HUES6 (cell line): ENCODE data around the gene LILRB3.
"Not testable (repeated sequence)": the region's sequence is repeated elsewhere in the genome, so short reads cannot be mapped to it uniquely, and the experiment has no call there.

ENCODE experiments used
- H3K27ac ChIP-seq: 2 replicates; pipeline ENCODE4 v1.7.0; 2013; ENCODE audit warnings: low read depth, mild to moderate bottlenecking, low read length, inconsistent platforms
- H3K27me3 ChIP-seq: 2 replicates; pipeline ENCODE4 v1.6.1; 2013; ENCODE audit warnings: low read length; ENCODE audit not compliant: control insufficient read depth, insufficient read depth
- H3K36me3 ChIP-seq: 2 replicates; pipeline ENCODE4 v1.6.1; 2013; ENCODE audit warnings: low read length; ENCODE audit not compliant: control insufficient read depth, insufficient read depth
- H3K4me1 ChIP-seq: 2 replicates; pipeline ENCODE4 v1.6.1; 2013; ENCODE audit warnings: low read length; ENCODE audit not compliant: control insufficient read depth, insufficient read depth
- H3K4me3 ChIP-seq: 2 replicates; pipeline ENCODE4 v1.5.1; 2013; ENCODE audit warnings: low read depth, low read length
- H3K9ac ChIP-seq: one replicate; pipeline ENCODE4 v1.6.1; 2013; ENCODE audit warnings: mild to moderate bottlenecking, low read length
- H3K9me3 ChIP-seq: 2 replicates; pipeline ENCODE4 v1.6.1; 2013; ENCODE audit warnings: low read depth, low read length; ENCODE audit not compliant: control insufficient read depth, insufficient read depth

Gene LILRB3

DNA sequence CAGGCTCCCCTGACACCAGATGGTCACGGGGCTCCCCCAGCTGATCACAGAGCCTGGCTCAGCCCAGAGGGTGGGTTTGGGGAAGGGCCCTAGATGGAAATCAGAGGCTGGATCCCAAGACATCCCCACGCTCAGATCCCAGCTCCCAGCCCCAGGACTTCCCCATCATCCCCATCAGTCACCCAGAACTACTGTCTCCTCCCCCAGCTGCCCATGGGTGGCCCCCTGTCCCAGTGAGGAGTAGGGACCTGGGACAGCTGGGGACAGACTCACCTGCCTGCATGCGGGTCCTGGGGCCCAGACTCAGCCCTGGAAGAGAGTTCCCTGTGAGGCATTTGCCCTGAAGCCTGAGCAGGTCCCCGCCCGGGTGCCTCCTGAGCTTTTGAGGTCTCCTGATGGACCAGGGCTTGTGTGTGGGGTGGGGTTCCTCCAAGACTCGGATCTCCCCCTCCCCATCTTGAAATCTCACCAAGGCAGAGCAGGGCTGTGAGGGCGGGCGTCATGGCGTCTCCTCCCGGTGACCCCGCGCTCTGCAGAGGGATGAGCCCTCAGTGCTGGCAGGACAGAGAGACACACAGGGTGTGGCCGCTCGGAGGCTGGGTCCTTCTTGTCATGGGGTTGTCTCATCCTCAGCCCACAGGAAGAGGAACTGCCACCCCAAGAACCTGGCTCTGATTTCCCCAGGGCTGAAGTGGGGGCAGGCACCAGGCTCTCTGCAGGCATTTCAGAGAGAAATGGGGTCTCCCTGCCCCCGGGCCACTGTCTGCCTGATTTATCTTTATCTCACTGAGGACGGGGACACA is at the start of gene LILRB3:
TSS of gene LILRB3 (minus strand) at position 534 of the 803 bp plus-strand sequence. CDS start at position 503, 31 bp downstream.
- H3K4me1 ChIP-seq, H3K36me3 ChIP-seq, H3K9ac ChIP-seq, H3K27me3 ChIP-seq, H3K27ac ChIP-seq, H3K4me3 ChIP-seq, H3K9me3 ChIP-seq: not testable (repeated sequence)

DNA sequence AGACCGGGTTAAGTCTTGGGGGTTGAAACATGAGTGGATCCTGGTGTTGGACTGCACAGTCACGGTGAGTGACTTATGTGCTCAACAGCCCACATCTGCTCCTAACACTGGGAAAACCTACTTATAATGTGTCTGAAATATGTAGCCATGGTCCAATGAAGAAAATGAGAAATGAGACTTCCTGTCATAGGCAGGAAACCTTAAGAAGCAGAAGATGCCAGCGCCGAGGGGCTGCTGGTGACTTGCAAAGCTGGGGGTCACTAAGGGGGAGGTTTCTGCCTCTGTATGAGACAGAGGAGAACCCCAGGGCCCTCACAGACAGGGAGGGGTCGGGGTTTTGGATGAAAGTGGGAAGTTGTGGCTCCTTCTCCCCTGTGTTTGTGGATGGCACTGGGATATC is 49.4 kb upstream of the LILRB3 start:
- H3K9me3 ChIP-seq, H3K4me1 ChIP-seq, H3K4me3 ChIP-seq, H3K36me3 ChIP-seq, H3K27ac ChIP-seq, H3K9ac ChIP-seq: not testable (repeated sequence)
- peaks cover 17% of the 10 kb centered on the region for H3K27me3 ChIP-seq

DNA sequence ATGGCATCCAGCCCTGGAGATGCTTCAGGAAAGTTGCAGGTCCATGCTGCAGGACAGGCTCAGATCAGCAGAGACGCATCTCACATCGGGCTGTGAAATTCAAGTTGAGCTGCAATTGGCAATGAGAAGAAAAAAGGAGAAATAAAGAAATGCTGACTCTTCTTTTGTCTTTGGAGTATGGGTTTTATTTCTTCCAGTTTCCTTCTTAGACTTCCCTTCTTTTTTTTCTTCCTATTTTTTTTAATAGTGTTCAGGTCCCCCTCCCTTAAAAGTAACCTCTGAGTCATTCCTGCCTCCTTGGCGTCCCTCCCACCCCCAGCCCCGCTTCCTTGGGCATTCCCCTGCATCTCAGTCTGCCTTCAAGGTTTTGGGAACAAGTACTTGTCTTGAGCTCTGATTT is 48.8 kb upstream of the LILRB3 start:
- H3K27ac ChIP-seq, H3K4me3 ChIP-seq, H3K36me3 ChIP-seq, H3K9ac ChIP-seq, H3K9me3 ChIP-seq, H3K4me1 ChIP-seq: not testable (repeated sequence)
- peaks cover 19% of the 10 kb centered on the region for H3K27me3 ChIP-seq

DNA sequence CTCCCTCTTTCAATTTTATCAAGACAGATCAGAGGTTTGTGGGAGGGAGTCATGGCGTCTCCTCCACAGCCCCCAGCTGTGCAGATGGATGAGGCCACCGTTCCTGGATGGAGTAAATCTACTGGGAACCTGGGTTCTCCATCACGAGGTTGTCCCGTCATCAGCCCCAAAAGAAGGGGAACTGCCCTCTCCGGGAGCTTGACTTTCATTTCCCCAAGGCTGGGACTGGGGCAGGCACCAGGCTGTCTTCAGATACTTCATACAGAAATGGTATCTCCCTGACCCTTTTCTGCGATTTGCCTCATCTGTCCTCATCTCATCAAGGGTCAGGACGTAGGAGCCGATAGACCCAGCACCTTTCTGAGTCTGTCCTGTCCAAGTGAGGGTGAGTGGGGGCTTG is 48.3 kb upstream of the LILRB3 start:
- Histone ChIP-seq H3K27me3 (peaks cover 19% of the 10 kb centered on the region), H3K9me3 (no peaks in the 10 kb centered on the region), H3K4me1 (peaks cover 3% of the 10 kb centered on the region; the same call in 1 of the 2 replicates), H3K4me3 (no peak overlapping the region), H3K27ac (no peak overlapping the region), H3K36me3 (no peaks in the 10 kb centered on the region), H3K9ac (no peak overlapping the region)

DNA sequence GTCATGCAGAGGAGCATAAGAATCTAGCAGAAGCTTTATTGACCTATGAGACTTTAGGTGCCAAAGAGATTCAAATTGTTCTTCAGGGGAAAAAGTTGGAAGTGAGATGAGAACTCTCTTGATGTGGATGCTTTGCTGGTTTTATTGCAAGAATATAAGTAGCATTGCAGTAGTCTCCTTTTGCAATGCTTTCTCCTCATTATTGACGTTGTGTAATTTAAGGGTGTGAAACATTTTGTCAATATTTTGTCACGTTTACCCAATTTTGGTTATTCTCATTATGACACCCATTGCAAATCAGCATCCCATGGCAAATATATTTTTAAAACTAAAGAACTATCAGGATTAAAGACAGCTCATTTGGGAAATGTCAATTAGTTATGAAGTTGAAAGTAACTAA is 46.1 kb upstream of the LILRB3 start:
- Histone ChIP-seq H3K36me3 (no peaks in the 10 kb centered on the region), H3K4me1 (no peaks in the 10 kb centered on the region), H3K27me3 (peaks cover 24% of the 10 kb centered on the region), H3K27ac (no peak overlapping the region), H3K9ac (no peak overlapping the region), H3K9me3 (no peaks in the 10 kb centered on the region), H3K4me3 (no peak overlapping the region)

DNA sequence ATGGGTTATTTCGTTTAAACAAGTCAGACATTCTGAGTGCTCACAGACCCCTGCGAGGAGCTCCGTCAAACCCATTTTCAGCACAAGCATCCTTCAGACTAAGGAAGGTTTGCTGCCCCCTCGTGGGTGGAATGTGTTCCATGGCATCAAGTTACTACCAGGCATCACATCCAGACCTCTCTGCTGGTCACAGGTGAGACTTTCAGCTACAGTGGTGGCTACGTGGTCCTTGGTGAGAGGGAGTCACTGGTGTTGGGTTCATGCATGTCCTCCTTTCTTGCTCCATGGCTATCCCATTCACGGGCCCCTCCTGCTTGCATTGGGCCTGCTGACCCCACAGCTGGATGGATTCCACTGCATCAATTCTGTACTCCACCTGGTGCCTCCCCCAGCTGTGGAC is 43.3 kb upstream of the LILRB3 start:
- Histone ChIP-seq H3K4me3 (no peak overlapping the region), H3K9ac (no peak overlapping the region), H3K9me3 (no peaks in the 10 kb centered on the region), H3K27ac (no peak overlapping the region), H3K36me3 (no peaks in the 10 kb centered on the region), H3K4me1 (no peaks in the 10 kb centered on the region), H3K27me3 (peaks cover 22% of the 10 kb centered on the region)

DNA sequence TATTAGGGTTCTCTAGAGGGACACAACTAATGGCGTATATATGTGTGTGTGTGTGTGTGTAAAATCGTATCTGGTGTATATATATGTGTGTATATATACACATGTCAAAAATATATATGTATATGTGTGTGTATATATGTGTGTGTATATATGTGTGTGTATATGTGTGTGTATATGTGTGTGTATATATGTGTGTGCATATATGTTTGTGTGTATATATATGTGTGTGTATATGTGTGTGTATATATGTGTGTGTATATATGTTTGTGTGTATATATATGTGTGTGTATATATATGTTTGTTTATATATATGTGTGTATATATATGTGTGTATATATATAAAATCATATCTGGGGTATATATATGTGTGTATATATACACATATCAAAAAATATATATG is 39.7 kb upstream of the LILRB3 start:
- peaks cover 9% of the 10 kb centered on the region for H3K27me3 ChIP-seq
- H3K9me3 ChIP-seq = no peaks in the 10 kb centered on the region
- H3K36me3 ChIP-seq = no peaks in the 10 kb centered on the region
- no peak overlapping the region for H3K9ac ChIP-seq
- H3K4me3 ChIP-seq = no peak overlapping the region
- no peak overlapping the region for H3K27ac ChIP-seq
- H3K4me1 ChIP-seq = no peaks in the 10 kb centered on the region

DNA sequence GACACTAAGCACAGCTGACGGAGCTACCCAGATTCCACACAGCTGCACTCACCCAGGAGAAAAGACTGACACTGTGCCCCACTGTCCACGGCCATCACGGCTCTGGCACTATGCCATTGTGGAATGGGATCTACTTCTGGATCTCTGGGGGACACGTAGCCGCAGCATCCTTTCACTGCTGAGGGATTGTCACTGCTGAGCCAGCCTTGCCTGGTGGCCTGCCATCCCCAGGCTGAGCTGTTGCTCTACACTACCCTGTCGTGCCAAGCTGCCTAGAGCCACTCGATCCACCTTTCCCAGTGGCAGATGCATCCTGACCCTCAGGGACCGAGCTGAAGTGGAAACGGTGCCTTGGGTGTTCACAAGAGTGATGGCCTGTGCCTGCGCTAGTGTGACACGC is 39.3 kb upstream of the LILRB3 start:
- Histone ChIP-seq H3K27ac (no peak overlapping the region), H3K9me3 (no peaks in the 10 kb centered on the region), H3K36me3 (no peaks in the 10 kb centered on the region), H3K4me3 (no peak overlapping the region), H3K4me1 (no peaks in the 10 kb centered on the region), H3K9ac (no peak overlapping the region), H3K27me3 (peaks cover 10% of the 10 kb centered on the region)

DNA sequence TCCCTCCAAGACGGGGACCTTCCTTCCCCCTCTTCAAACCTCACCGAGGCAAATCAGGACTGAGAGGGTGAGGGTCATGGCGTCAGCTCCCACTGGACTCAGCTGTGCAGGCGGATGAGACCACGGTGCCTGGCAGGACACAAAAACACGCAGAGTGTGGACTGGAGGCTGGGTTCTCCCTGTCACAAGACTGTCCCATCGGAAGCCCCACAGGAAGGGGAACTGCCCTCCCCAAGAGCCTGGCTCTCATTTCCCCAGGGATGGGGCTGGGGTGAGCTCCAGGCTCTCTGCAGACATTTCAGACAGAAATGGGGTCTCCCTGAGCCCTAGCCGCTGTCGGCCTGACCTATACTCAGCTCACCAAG is 34.3 kb upstream of the LILRB3 start, which contains the start of gene LILRB5:
TSS of gene LILRB5 (minus strand) at position 158 of the 365 bp plus-strand sequence. CDS start at position 78, 80 bp downstream.
- Histone ChIP-seq H3K27me3 (peaks cover 23% of the 10 kb centered on the region), H3K36me3 (no peaks in the 10 kb centered on the region), H3K27ac (no peak within 1 kb of the TSS), H3K9me3 (no peaks in the 10 kb centered on the region), H3K4me3 (no peak within 1 kb of the TSS), H3K4me1 (peaks cover 15% of the 10 kb centered on the region), H3K9ac (no peak within 1 kb of the TSS)

DNA sequence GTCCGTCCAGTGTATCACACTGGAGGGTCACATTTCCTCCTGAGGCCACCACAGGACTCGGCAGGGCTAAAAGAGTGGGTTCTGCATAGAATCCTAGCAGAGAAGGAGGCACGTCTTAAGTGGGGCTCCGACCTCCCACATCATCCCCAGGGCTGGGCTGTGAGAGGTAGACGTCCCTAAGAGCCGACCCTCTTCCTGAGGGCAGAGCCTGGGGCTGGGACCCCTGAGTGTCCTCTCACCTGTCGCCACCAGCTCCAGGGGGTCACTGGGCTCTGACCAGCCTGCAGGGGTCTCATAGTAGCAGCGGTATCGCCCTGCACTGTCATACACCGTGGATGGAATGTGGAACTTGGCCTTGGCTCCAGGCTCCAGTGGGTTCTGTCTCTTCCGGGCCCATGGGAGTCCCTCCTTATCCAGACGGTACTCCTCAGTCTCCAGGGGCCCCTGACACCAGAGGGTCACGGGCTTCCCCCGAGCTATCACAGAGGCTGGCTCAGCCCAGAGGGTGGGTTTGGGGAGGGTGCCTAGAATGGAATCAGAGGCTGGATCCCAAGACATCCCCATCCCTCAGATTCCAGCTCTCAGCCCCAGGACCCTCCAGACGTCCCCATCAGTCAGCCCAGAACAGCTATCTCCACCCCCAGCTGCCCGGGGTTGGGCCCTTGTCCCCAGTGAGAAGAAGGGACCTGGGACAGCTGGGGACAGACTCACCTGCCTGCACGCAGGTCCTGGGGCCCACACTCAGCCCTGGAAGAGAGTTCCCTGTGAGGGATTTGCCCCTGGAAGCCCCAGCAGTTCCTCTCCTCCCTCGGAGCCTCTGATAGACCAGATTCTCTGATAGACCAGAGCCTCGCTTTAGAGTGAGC is 33.7 kb upstream of the LILRB3 start:
- Histone ChIP-seq H3K9ac (no peak overlapping the region), H3K27me3 (peaks cover 23% of the 10 kb centered on the region), H3K4me3 (no peak overlapping the region), H3K27ac (no peak overlapping the region), H3K9me3 (no peaks in the 10 kb centered on the region), H3K36me3 (no peaks in the 10 kb centered on the region), H3K4me1 (peaks cover 15% of the 10 kb centered on the region)

DNA sequence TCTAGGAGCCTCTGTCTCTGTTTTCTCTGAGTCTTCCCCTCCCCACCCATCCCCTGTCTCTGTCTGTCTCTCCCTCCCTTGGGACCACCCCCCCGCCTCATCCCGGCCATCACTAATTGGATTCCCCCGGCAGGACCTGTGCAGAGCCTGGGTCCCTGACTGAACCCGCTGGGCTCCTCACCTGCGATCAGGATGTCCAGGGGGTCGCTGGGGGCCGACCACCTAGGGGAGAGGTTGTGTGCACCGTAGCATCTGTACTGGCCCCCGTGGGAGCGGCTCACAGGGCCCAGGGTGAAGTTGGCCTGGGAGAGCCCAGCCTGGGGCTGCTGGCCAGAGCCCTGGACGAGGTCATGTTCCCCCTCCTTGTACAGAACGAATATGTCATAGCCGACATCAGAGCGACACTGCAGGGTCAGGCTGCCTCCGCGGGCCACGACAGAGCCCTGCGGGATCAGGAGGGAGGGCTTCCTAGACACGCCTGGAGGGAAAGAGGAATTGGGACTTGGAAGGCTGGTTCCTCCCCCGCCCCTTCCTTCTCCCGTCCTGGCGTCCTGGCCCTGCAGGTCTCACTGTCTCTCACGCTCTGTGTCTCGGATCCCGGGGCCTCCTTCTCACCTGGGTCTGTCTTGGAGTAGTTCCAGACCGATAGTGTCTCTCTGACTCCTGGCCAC is 32.4 kb upstream of the LILRB3 start:
- Histone ChIP-seq H3K9me3 (no peaks in the 10 kb centered on the region), H3K4me3 (no peak overlapping the region), H3K36me3 (no peaks in the 10 kb centered on the region), H3K27ac (no peak overlapping the region), H3K27me3 (peaks cover 23% of the 10 kb centered on the region), H3K9ac (no peak overlapping the region), H3K4me1 (peaks cover 15% of the 10 kb centered on the region)
